ENCODE data around the gene C4BPB. TPM values are rescaled to one million over a fixed set of nuclear protein-coding genes. Genes with fewer than 3 reads are reported as not detected.

Gene C4BPB
- total and polyA plus RNA-seq, 2 of the 13 experiments (the other 11 are each of a cell fraction or from before 2014, with no cell fraction given) = 155 to 266 TPM

DNA sequence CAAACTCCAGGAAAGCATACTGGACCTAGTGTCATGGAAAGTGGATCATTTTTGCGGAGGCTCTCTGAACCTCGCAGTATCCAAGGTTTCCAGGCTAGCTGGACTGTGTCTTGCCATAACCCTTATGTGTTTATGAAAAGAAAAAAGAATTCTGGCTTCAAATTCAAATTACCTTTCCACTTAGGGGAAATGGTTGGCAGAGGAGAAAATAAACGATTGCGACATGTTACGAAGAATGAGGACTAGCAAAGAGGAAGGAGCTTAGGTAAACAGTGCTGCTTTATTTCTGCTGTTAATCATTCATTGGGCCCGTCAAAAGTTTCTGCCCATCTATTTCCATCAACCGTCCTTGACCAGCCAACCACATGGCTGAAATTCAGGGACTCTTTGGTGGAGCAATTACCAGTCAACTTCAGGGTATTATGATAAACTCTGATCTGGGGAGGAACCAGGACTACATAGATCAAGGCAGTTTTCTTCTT is 15.3 kb downstream of the C4BPB start, which contains the start of gene C4BPA (continued):
- no peak for TF ChIP-seq SIN3A (IDR thresholded peaks at IDR 0.05; ENCODE audit: borderline replicate concordance, low read depth, low read length)
- TF ChIP-seq EHMT2 (IDR thresholded peaks at IDR 0.05; ENCODE audit: borderline replicate concordance, low read depth, low read length) = peak; percentile 75; the same call in 1 of the 2 replicates
- no peak for TF ChIP-seq ATF7 (IDR thresholded peaks at IDR 0.05)
- no peak for TF ChIP-seq ATF7 (CRISPR knock-in tag; IDR thresholded peaks at IDR 0.05)
- TF ChIP-seq ZBTB1 (CRISPR knock-in tag; IDR thresholded peaks at IDR 0.05; ENCODE audit: borderline replicate concordance) = no peak
- peak; percentile 77 for TF ChIP-seq PHF21A (CRISPR knock-in tag; IDR thresholded peaks at IDR 0.05)
- no peak for TF ChIP-seq HDAC1 (CRISPR knock-in tag; IDR thresholded peaks at IDR 0.05)
- TF ChIP-seq NCOR1 (IDR thresholded peaks at IDR 0.05; ENCODE audit: borderline replicate concordance, low read length) = peak; percentile 55; the same call in 1 of the 2 replicates
- TF ChIP-seq RFX3 (CRISPR knock-in tag; IDR thresholded peaks at IDR 0.05) = no peak; the same call in 1 of the 2 replicates
- TF ChIP-seq, protein P1, sequence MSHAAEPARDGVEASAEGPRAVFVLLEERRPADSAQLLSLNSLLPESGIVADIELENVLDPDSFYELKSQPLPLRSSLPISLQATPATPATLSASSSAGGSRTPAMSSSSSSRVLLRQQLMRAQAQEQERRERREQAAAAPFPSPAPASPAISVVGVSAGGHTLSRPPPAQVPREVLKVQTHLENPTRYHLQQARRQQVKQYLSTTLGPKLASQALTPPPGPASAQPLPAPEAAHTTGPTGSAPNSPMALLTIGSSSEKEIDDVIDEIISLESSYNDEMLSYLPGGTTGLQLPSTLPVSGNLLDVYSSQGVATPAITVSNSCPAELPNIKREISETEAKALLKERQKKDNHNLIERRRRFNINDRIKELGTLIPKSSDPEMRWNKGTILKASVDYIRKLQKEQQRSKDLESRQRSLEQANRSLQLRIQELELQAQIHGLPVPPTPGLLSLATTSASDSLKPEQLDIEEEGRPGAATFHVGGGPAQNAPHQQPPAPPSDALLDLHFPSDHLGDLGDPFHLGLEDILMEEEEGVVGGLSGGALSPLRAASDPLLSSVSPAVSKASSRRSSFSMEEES (CRISPR knock-in tag; IDR thresholded peaks at IDR 0.05) = no peak
- peak; percentile 94 for TF ChIP-seq ZNF644 (CRISPR knock-in tag; IDR thresholded peaks at IDR 0.05; ENCODE audit: low read depth)
- TF ChIP-seq, protein P2, sequence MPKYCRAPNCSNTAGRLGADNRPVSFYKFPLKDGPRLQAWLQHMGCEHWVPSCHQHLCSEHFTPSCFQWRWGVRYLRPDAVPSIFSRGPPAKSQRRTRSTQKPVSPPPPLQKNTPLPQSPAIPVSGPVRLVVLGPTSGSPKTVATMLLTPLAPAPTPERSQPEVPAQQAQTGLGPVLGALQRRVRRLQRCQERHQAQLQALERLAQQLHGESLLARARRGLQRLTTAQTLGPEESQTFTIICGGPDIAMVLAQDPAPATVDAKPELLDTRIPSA (CRISPR knock-in tag; IDR thresholded peaks at IDR 0.05; ENCODE audit: borderline replicate concordance) = no peak
- TF ChIP-seq POLR2G (IDR thresholded peaks at IDR 0.05; ENCODE audit: low read depth, low read length) = no peak
- TF ChIP-seq MXI1 (IDR thresholded peaks at IDR 0.05; ENCODE audit: borderline replicate concordance, low read depth, low read length) = peak; percentile 18; the same call in 1 of the 3 replicates
- TF ChIP-seq ZNF331 (CRISPR knock-in tag; IDR thresholded peaks at IDR 0.05) = peak; percentile 78
- TF ChIP-seq KAT8 (CRISPR knock-in tag; IDR thresholded peaks at IDR 0.05) = peak; percentile 76
- no peak for TF ChIP-seq U2AF2 (IDR thresholded peaks at IDR 0.05; ENCODE audit: low read depth, low read length)
- TF ChIP-seq ZNF557 (CRISPR knock-in tag; IDR thresholded peaks at IDR 0.05) = no peak
- TF ChIP-seq, protein P3, sequence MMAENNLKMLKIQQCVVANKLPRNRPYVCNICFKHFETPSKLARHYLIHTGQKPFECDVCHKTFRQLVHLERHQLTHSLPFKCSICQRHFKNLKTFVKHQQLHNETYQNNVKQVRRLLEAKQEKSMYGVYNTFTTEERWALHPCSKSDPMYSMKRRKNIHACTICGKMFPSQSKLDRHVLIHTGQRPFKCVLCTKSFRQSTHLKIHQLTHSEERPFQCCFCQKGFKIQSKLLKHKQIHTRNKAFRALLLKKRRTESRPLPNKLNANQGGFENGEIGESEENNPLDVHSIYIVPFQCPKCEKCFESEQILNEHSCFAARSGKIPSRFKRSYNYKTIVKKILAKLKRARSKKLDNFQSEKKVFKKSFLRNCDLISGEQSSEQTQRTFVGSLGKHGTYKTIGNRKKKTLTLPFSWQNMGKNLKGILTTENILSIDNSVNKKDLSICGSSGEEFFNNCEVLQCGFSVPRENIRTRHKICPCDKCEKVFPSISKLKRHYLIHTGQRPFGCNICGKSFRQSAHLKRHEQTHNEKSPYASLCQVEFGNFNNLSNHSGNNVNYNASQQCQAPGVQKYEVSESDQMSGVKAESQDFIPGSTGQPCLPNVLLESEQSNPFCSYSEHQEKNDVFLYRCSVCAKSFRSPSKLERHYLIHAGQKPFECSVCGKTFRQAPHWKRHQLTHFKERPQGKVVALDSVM (CRISPR knock-in tag; IDR thresholded peaks at IDR 0.05) = no peak
- TF ChIP-seq PHF8 (CRISPR knock-in tag; IDR thresholded peaks at IDR 0.05) = no peak
- TF ChIP-seq, protein P4, sequence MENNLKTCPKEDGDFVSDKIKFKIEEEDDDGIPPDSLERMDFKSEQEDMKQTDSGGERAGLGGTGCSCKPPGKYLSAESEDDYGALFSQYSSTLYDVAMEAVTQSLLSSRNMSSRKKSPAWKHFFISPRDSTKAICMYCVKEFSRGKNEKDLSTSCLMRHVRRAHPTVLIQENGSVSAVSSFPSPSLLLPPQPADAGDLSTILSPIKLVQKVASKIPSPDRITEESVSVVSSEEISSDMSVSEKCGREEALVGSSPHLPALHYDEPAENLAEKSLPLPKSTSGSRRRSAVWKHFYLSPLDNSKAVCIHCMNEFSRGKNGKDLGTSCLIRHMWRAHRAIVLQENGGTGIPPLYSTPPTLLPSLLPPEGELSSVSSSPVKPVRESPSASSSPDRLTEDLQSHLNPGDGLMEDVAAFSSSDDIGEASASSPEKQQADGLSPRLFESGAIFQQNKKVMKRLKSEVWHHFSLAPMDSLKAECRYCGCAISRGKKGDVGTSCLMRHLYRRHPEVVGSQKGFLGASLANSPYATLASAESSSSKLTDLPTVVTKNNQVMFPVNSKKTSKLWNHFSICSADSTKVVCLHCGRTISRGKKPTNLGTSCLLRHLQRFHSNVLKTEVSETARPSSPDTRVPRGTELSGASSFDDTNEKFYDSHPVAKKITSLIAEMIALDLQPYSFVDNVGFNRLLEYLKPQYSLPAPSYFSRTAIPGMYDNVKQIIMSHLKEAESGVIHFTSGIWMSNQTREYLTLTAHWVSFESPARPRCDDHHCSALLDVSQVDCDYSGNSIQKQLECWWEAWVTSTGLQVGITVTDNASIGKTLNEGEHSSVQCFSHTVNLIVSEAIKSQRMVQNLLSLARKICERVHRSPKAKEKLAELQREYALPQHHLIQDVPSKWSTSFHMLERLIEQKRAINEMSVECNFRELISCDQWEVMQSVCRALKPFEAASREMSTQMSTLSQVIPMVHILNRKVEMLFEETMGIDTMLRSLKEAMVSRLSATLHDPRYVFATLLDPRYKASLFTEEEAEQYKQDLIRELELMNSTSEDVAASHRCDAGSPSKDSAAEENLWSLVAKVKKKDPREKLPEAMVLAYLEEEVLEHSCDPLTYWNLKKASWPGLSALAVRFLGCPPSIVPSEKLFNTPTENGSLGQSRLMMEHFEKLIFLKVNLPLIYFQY (CRISPR knock-in tag; IDR thresholded peaks at IDR 0.05; ENCODE audit: borderline replicate concordance) = 0 out of 2 replicates have a peak, but pooled peaks have one; percentile 43
- TF ChIP-seq CEBPB (IDR thresholded peaks at IDR 0.05; ENCODE audit: borderline replicate concordance, low read depth, low read length) = peak; percentile 97
- no peak for TF ChIP-seq ZFP36L2 (CRISPR knock-in tag; IDR thresholded peaks at IDR 0.05)
